Right lobe of liver (tissue), 4 donors: ENCODE results near the gene LRP3.

Experiments
- CTCF ChIP-seq, 4 donors: fragments of 200-600 bp in 3 of 4; fragments of 450-650 bp in 1 of 4; IDR thresholded peaks; one replicate each; pipeline versions ENCODE4 v1.5.1 to v1.8.0; 2016 to 2022; ENCODE audit warnings: antibody characterized with exemption in 4 of 4, mild to moderate bottlenecking in 2 of 4
- POLR2A ChIP-seq: fragments of 450-650 bp; IDR thresholded peaks from one replicate; pipeline ENCODE4 v1.6.1; 2017; ENCODE audit warnings: antibody characterized with exemption, mild to moderate bottlenecking
- donor health status: DM: no; HTN: no; CAD: no.
- donor health status: DM: no; HTN: no; CAD: no.
- donor health status: DM: no; HTN: yes; CAD: no.

DNA sequence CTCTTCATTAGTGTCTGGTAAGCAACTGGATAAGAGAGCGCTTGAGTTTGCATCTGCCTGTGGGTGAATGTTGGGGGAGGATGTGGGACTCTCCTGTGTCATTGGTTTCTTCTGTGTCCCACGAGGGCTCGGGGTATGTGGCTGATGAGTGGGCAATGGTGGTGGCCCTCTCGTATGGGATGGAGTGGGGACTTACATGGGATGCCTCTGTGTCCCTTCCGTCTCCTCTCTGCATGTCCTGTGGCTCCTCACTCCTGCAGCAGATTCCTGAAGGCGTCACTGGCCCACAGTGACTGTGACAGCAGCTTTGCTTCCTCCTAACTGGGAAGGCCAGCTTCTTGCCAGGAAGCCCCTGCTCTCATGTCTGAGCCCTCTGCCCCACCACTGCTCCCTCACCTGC, 2.6 kb upstream of the LRP3 start:
- TF ChIP-seq CTCF (IDR thresholded peaks at IDR 0.05) (no peak), POLR2A (no peak)
